Stimulated activated CD4-positive, alpha-beta T cell treated with anti-CD3 and anti-CD28 coated beads, Interleukin-2, amount 100 ng/mL, for 48 hours (primary cell): ENCODE data around the gene CTR9.

Experiments
- DNase-seq, 2 donors: peaks; one replicate each; pipeline ENCODE4 v3.0.0-alpha.2; 2020

Gene CTR9

DNA sequence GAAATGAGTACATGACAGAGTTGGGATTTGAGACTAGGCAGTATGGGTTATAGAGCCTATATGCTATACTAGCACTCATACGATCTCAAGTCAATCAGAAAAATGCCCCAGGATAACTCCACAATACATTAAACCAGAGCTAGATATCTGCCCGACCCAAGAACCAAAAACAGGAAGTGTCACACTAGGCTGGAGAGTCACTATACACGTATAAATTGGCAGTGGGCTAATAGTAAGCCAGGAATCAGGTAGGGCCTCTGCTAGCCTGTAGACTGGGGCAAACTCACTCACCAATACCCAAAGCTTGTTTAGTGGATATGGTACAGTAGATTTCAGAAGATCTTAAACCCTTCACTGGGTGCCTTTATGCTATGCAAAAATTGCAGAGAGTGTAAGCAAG lies 73.8 kb downstream of the CTR9 start:
- DNase-seq: no peak

DNA sequence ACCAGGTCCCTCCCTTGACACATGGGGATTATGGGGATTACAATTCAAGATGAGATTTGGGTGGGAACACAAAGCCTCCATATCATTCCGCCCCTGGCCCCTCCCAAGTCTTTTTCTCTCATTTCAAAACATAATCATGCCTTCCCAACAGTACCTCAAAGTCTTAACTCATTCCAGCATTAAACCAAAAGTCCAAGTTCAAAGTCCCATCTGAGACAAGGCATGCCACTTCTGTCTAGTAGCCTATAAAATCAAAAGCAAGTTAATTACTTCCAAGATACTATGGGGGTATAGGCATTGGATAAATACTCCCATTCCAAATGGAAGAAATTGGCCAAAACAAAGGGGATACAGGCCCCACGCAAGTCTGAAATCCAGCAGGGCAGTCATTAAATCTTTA lies 77.4 kb downstream of the CTR9 start:
- no peak for DNase-seq

GRCh38 chr11:10829139-10829538 lies 78.1 kb downstream of the CTR9 start:
- DNase-seq: no peak
